H9 (cell line): ENCODE results near the gene SH3GL1. TPM values are rescaled to one million over a fixed set of nuclear protein-coding genes. Genes with fewer than 3 reads are reported as not detected.

ENCODE experiments used
- DNase-seq: peaks from one replicate; pipeline ENCODE4 v3.0.0-alpha.2; 2017
- H2AFZ ChIP-seq: one replicate; pipeline ENCODE4 v1.6.1; 2013; ENCODE audit warnings: mild to moderate bottlenecking, low read length, control low read depth, moderate library complexity
- H2AK5ac ChIP-seq: 2 replicates; pipeline ENCODE4 v1.6.1; 2013; ENCODE audit warnings: low read length, control low read depth, mixed read lengths; ENCODE audit not compliant: insufficient read length
- H2BK120ac ChIP-seq: one replicate; pipeline ENCODE4 v1.6.1; 2013; ENCODE audit warnings: low read depth, mild to moderate bottlenecking, low read length, control low read depth, inconsistent platforms; ENCODE audit not compliant: poor library complexity, severe bottlenecking
- H2BK12ac ChIP-seq: 2 replicates; pipeline ENCODE4 v1.6.1; 2013; ENCODE audit warnings: low read length, control low read depth, mixed read lengths, low read depth; ENCODE audit not compliant: insufficient read length
- H2BK15ac ChIP-seq: 2 replicates; pipeline ENCODE4 v1.6.1; 2013; ENCODE audit warnings: low read depth, low read length, control low read depth
- H2BK20ac ChIP-seq: one replicate; pipeline ENCODE4 v1.6.1; 2013; ENCODE audit warnings: low read depth, mild to moderate bottlenecking, low read length, control low read depth, inconsistent platforms; ENCODE audit not compliant: poor library complexity, severe bottlenecking
- H2BK5ac ChIP-seq: 2 replicates; pipeline ENCODE4 v1.6.1; 2013; ENCODE audit warnings: low read length, control low read depth, mixed read lengths; ENCODE audit not compliant: insufficient read length
- H3K14ac ChIP-seq: 2 replicates; pipeline ENCODE4 v1.6.1; 2013; ENCODE audit warnings: low read length, control low read depth; ENCODE audit not compliant: insufficient read depth
- H3K18ac ChIP-seq: 2 replicates; pipeline ENCODE4 v1.6.1; 2013; ENCODE audit warnings: low read depth, mild to moderate bottlenecking, mixed read lengths, low read length, control low read depth; ENCODE audit not compliant: insufficient read length
- H3K23ac ChIP-seq: 2 replicates; pipeline ENCODE4 v1.6.1; 2013; ENCODE audit warnings: low read length, control low read depth, mixed read lengths, low read depth; ENCODE audit not compliant: insufficient read length
- H3K23me2 ChIP-seq: 2 replicates; pipeline ENCODE4 v1.6.1; 2013; ENCODE audit warnings: low read depth, mild to moderate bottlenecking, mixed read lengths, low read length, control low read depth; ENCODE audit not compliant: insufficient read length, poor library complexity, severe bottlenecking
- H3K27ac ChIP-seq: 2 replicates; pipeline ENCODE4 v1.5.1; 2013; ENCODE audit warnings: low read length, control low read depth, mixed read lengths, low read depth; ENCODE audit not compliant: insufficient read length
- H3K27me3 ChIP-seq: 2 replicates; pipeline ENCODE4 v1.6.1; 2013; ENCODE audit warnings: low read length, control low read depth, inconsistent platforms; ENCODE audit not compliant: insufficient read depth
- H3K4ac ChIP-seq: 2 replicates; pipeline ENCODE4 v1.6.1; 2013; ENCODE audit warnings: low read depth, mild to moderate bottlenecking, control low read depth, inconsistent platforms, low read length, moderate library complexity
- H3K4me1 ChIP-seq: 2 replicates; pipeline ENCODE4 v1.6.1; 2013; ENCODE audit warnings: low read length, control low read depth, inconsistent platforms; ENCODE audit not compliant: insufficient read depth
- H3K4me2 ChIP-seq: 2 replicates; pipeline ENCODE4 v1.6.1; 2013; ENCODE audit warnings: low read length, control low read depth, mixed read lengths; ENCODE audit not compliant: insufficient read length, insufficient read depth
- H3K56ac ChIP-seq: 2 replicates; pipeline ENCODE4 v1.6.1; 2013; ENCODE audit warnings: low read depth, mild to moderate bottlenecking, mixed read lengths, low read length, control low read depth; ENCODE audit not compliant: insufficient read length
- H3K79me1 ChIP-seq: 2 replicates; pipeline ENCODE4 v1.6.1; 2013; ENCODE audit warnings: low read depth, mild to moderate bottlenecking, moderate library complexity, low read length, control low read depth, inconsistent platforms; ENCODE audit not compliant: insufficient read depth, poor library complexity, severe bottlenecking
- H3K79me2 ChIP-seq: 2 replicates; pipeline ENCODE4 v1.6.1; 2013; ENCODE audit warnings: low read length, control low read depth, inconsistent platforms; ENCODE audit not compliant: insufficient read depth
- H3K9ac ChIP-seq: 2 replicates; pipeline ENCODE4 v1.6.1; 2013; ENCODE audit warnings: low read length, control low read depth, mixed read lengths; ENCODE audit not compliant: insufficient read length; ENCODE audit errors: extremely low read depth
- H3K9me3 ChIP-seq: one replicate; pipeline ENCODE4 v1.6.1; 2013; ENCODE audit warnings: low read depth, low read length, inconsistent platforms; ENCODE audit not compliant: control insufficient read depth
- H3T11ph ChIP-seq: one replicate; pipeline ENCODE4 v1.6.1; 2013; ENCODE audit warnings: mild to moderate bottlenecking, low read length, control low read depth, inconsistent platforms
- H4K20me1 ChIP-seq: one replicate; pipeline ENCODE4 v1.6.1; 2013; ENCODE audit not compliant: control insufficient read depth, insufficient read length, insufficient read depth
- H4K5ac ChIP-seq: 2 replicates; pipeline ENCODE4 v1.6.1; 2013; ENCODE audit warnings: low read depth, mild to moderate bottlenecking, mixed read lengths, low read length, control low read depth; ENCODE audit not compliant: insufficient read length
- H4K8ac ChIP-seq: replicated peaks from 2 replicates; pipeline ENCODE4 v1.6.1; 2013; ENCODE audit warnings: low read length, control low read depth, mixed read lengths, low read depth; ENCODE audit not compliant: insufficient read length
- H4K91ac ChIP-seq: 2 replicates; pipeline ENCODE4 v1.6.1; 2013; ENCODE audit warnings: low read depth, mild to moderate bottlenecking, moderate library complexity, mixed read lengths, low read length, control low read depth; ENCODE audit not compliant: insufficient read length
- H3K27ac Mint-ChIP-seq, 3 experiments: 2 replicates in 2 of 3; 3 replicates in 1 of 3; pipeline ENCODE4 v1.8.0; 2020 to 2021; ENCODE audit warnings: mixed read lengths in 3 of 3, mild to moderate bottlenecking in 1 of 3, moderate library complexity in 1 of 3
- H3K27me3 Mint-ChIP-seq: 2 replicates; pipeline ENCODE4 v1.8.0; 2021; ENCODE audit warnings: low read depth, mild to moderate bottlenecking, moderate library complexity, mixed read lengths
- H3K36me3 Mint-ChIP-seq, 3 experiments: 2 replicates in 2 of 3; 3 replicates in 1 of 3; pipeline ENCODE4 v1.8.0; 2020 to 2021; ENCODE audit warnings: low read depth in 3 of 3, mixed read lengths in 3 of 3; ENCODE audit not compliant: insufficient read depth in 1 of 3
- H3K4me1 Mint-ChIP-seq, 2 experiments: 2 replicates each; pipeline ENCODE4 v1.8.0; 2020; ENCODE audit warnings: mixed read lengths in 2 of 2
- H3K4me3 Mint-ChIP-seq, 2 experiments: 2 replicates in 1 of 2; 3 replicates in 1 of 2; pipeline ENCODE4 v1.8.0; 2020 to 2021; ENCODE audit warnings: mild to moderate bottlenecking in 2 of 2, mixed read lengths in 2 of 2, moderate library complexity in 1 of 2
- H3K9me3 Mint-ChIP-seq, 2 experiments: 2 replicates in 1 of 2; 3 replicates in 1 of 2; pipeline ENCODE4 v1.8.0; 2020; ENCODE audit warnings: mild to moderate bottlenecking in 2 of 2, mixed read lengths in 2 of 2, moderate library complexity in 1 of 2
- WGBS: extraction: QIAGEN DNeasy Blood & Tissue Kit; methylation state at CpG from one replicate; pipeline ENCODE4 v1.1.7; 2013; ENCODE audit warnings: missing lambda C conversion rate, low lambda C conversion rate, mixed read lengths; ENCODE audit not compliant: insufficient read length; ENCODE audit errors: extremely low coverage; 5-methylcytosine and 5-hydroxymethylcytosine counted together
- total RNA-seq: library from RNA; stranded (reverse); gene quantifications from 2 replicates; pipeline ENCODE4 v1.2.1, GENCODE V29; 2021
- TF ChIP-seq, protein P1 (sequence below): fragments of 200-600 bp; sonication (generic); conservative IDR thresholded peaks from 3 replicates; pipeline ENCODE4 v1.8.0; 2021; ENCODE audit warnings: antibody characterized with exemption, mild to moderate bottlenecking

Gene SH3GL1
- total RNA-seq, 1 experiment from 2014 or later, result 85.5 TPM

DNA sequence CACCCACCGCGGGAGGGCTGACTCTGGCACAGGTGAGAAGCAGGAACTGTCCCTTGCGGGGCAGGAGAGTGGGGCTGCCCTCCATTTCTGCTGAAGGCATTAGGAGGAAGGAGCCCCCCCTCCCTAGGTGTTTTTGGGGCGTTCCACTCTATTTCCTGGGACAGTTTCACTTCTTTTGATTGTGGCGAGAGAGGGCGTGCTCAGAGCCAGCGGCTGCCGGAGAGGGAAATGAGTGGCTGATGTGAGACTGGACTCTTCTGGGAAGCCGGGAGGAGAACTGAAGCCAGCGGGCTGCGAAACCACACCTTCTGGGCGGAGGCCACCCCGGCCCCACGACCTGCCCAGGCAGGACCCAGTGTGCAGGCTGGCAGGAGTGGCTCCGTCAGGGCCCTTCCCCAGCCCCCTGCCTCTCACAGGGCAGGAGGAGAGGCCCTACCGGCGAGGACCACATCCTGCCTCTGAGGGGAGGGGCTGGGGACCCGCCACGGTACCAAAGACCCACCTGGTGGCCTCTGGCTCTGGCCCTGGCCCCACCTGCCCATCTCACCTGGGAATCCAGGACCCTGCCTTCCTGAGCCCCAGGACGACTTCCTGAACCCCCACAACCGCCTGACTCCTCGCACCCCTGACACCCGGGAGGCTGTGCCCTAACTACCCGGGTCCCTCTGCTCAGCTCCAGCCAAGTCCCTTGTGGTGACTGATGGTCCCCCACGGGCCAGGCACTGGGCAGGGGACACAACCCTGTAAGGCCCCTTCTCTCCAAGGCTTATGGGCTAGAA is 31.0 kb downstream of the SH3GL1 start:
- Histone ChIP-seq H3K9me3 (no peaks in the 10 kb centered on the region), H4K20me1 (no peaks in the 10 kb centered on the region), H3K4me1 (no peaks in the 10 kb centered on the region; the same call in 1 of the 2 replicates), H2AK5ac (no peak overlapping the region), H3K27me3 (no peaks in the 10 kb centered on the region), H3T11ph (no peak overlapping the region), H4K8ac (no peak overlapping the region), H3K18ac (peak overlapping the region; percentile 13), H2AFZ (no peak overlapping the region), H2BK20ac (no peak overlapping the region), H3K27ac (no peak overlapping the region), H3K4me2 (no peak overlapping the region), H3K4ac (no peak overlapping the region), H3K79me1 (peaks cover 4% of the 10 kb centered on the region), H3K56ac (no peak overlapping the region), H3K9ac (no peak overlapping the region), H3K23me2 (no peaks in the 10 kb centered on the region), H2BK5ac (no peak overlapping the region), H2BK15ac (no peak overlapping the region), H2BK12ac (no peak overlapping the region), H3K23ac (no peak overlapping the region), H3K79me2 (no peaks in the 10 kb centered on the region; the same call in 1 of the 2 replicates), H4K91ac (no peak overlapping the region), H3K14ac (peak overlapping the region; percentile 16; the same call in 1 of the 2 replicates), H2BK120ac (no peak overlapping the region), H4K5ac (no peak overlapping the region)
- Mint-ChIP-seq H3K27ac (peak overlapping the region in 2 of 3 experiments; percentile 92 to 93; a peak in 5 of 7 replicates), H3K4me1 (peaks cover 13 to 23% of the 10 kb centered on the region in 2 experiments), H3K4me3 (no peak overlapping the region), H3K27me3 (peaks cover 4% of the 10 kb centered on the region; the same call in 1 of the 2 replicates), H3K9me3 (no peaks in the 10 kb centered on the region), H3K36me3 (peaks cover 3 to 20% (median 8%) of the 10 kb centered on the region in 3 experiments; a peak in 4 of 7 replicates)
- WGBS, result no CpG with 5 or more reads among the region's 25 CpGs
- DNase-seq, result peak; percentile 62
- TF ChIP-seq, protein P1, sequence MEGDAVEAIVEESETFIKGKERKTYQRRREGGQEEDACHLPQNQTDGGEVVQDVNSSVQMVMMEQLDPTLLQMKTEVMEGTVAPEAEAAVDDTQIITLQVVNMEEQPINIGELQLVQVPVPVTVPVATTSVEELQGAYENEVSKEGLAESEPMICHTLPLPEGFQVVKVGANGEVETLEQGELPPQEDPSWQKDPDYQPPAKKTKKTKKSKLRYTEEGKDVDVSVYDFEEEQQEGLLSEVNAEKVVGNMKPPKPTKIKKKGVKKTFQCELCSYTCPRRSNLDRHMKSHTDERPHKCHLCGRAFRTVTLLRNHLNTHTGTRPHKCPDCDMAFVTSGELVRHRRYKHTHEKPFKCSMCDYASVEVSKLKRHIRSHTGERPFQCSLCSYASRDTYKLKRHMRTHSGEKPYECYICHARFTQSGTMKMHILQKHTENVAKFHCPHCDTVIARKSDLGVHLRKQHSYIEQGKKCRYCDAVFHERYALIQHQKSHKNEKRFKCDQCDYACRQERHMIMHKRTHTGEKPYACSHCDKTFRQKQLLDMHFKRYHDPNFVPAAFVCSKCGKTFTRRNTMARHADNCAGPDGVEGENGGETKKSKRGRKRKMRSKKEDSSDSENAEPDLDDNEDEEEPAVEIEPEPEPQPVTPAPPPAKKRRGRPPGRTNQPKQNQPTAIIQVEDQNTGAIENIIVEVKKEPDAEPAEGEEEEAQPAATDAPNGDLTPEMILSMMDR, result no peak
